Measurements from ENCODE around the gene SHISA8.
"Not testable (repeated sequence)": the region's sequence is repeated elsewhere in the genome, so short reads cannot be mapped to it uniquely, and the experiment has no call there.

Gene SHISA8

GRCh38 chr22:41915035-41915785 is at the start of gene SHISA8:
Gene SHISA8 (minus strand): TSS chr22:41915074. CDS start chr22:41914667, 407 bp downstream.
- DNase-seq = peak in 1 of 2 experiments; percentile 17

- no peak for DNase-seq
These were observed 49.2 kb upstream of the SHISA8 start for GRCh38 chr22:41964112-41964491.

- no peak for DNase-seq
These were observed 48.7 kb upstream of the SHISA8 start for GRCh38 chr22:41963453-41964111.

GRCh38 chr22:41957941-41958556 is 43.2 kb upstream of the SHISA8 start:
- no peak for DNase-seq

GRCh38 chr22:41952713-41953112 is 37.8 kb upstream of the SHISA8 start:
- no peak for DNase-seq

- peak; percentile 68 to 85 for DNase-seq
These were observed 37.1 kb upstream of the SHISA8 start, which contains the start of gene SMIM45 for GRCh38 chr22:41951898-41952474. Gene SMIM45 (plus strand): TSS chr22:41952150.

GRCh38 chr22:41949297-41949965 is 34.6 kb upstream of the SHISA8 start:
- DNase-seq = no peak

- not testable (repeated sequence) for DNase-seq
These were observed 34.0 kb upstream of the SHISA8 start for GRCh38 chr22:41948928-41949296.

GRCh38 chr22:41948142-41948541 is 33.3 kb upstream of the SHISA8 start:
- no peak for DNase-seq

- DNase-seq = no peak
These were observed 32.7 kb upstream of the SHISA8 start for GRCh38 chr22:41947424-41948080.

GRCh38 chr22:41946629-41947423 is 32.0 kb upstream of the SHISA8 start, which contains the start of gene CENPM:
Gene CENPM (minus strand): TSS chr22:41947152. CDS start chr22:41947076, 76 bp downstream.
- DNase-seq = peak; percentile 51 to 74

GRCh38 chr22:41943661-41944209 is 28.9 kb upstream of the SHISA8 start:
- DNase-seq = no peak

- peak in 1 of 2 experiments; percentile 87 for DNase-seq
These were observed 26.2 kb upstream of the SHISA8 start for GRCh38 chr22:41940832-41941765.

GRCh38 chr22:41939981-41940831 is 25.3 kb upstream of the SHISA8 start:
- DNase-seq = no peak

- no peak for DNase-seq
These were observed 22.0 kb upstream of the SHISA8 start for GRCh38 chr22:41936894-41937169.

GRCh38 chr22:41935509-41935908 is 20.6 kb upstream of the SHISA8 start:
- DNase-seq = no peak

- DNase-seq = peak; percentile 89 to 97
These were observed 20.1 kb upstream of the SHISA8 start for GRCh38 chr22:41935015-41935351.

GRCh38 chr22:41934284-41935014 is 19.6 kb upstream of the SHISA8 start:
- DNase-seq = peak; percentile 89 to 97
